Measurements from ENCODE around the gene ARHGEF10L. TPM values are rescaled to one million over a fixed set of nuclear protein-coding genes. Genes with fewer than 3 reads are reported as not detected.

The ARHGEF10L gene
- polyA plus RNA-seq, 1 donor = 85.1 TPM

GRCh38 chr1:17507915-17508314 lies 31.6 kb upstream of the ARHGEF10L start:
- Histone ChIP-seq H3K36me3 (ENCODE audit: control insufficient read depth, insufficient read depth, low read length) (no peaks in the 10 kb centered on the region), H3K27me3 (ENCODE audit: control insufficient read depth, insufficient read depth, low read length) (no peaks in the 10 kb centered on the region), H3K27ac (ENCODE audit: low read length) (no peak overlapping the region), H3K4me3 (ENCODE audit: low read length) (no peak overlapping the region), H3K9me3 (ENCODE audit: control insufficient read depth, low read depth, low read length) (no peaks in the 10 kb centered on the region), H3K4me1 (ENCODE audit: control insufficient read depth, insufficient read depth, low read length) (peaks cover 13% of the 10 kb centered on the region)
- no peak for DNase-seq
- WGBS (ENCODE audit: insufficient coverage, low lambda C conversion rate) = no CpG with 5 or more reads among the region's 6 CpGs

GRCh38 chr1:17509363-17509762 lies 30.1 kb upstream of the ARHGEF10L start:
- no peaks in the 10 kb centered on the region for H3K27me3 ChIP-seq (ENCODE audit: control insufficient read depth, insufficient read depth, low read length)
- peak in 1 of 2 donors; percentile 59 for DNase-seq
- H3K27ac ChIP-seq (ENCODE audit: low read length) = no peak overlapping the region
- H3K9me3 ChIP-seq (ENCODE audit: control insufficient read depth, low read depth, low read length) = no peaks in the 10 kb centered on the region
- no CpG with 5 or more reads among the region's 8 CpGs for WGBS (ENCODE audit: insufficient coverage, low lambda C conversion rate)
- peaks cover 18% of the 10 kb centered on the region for H3K4me1 ChIP-seq (ENCODE audit: control insufficient read depth, insufficient read depth, low read length)
- no peaks in the 10 kb centered on the region for H3K36me3 ChIP-seq (ENCODE audit: control insufficient read depth, insufficient read depth, low read length)
- H3K4me3 ChIP-seq (ENCODE audit: low read length) = no peak overlapping the region

DNA sequence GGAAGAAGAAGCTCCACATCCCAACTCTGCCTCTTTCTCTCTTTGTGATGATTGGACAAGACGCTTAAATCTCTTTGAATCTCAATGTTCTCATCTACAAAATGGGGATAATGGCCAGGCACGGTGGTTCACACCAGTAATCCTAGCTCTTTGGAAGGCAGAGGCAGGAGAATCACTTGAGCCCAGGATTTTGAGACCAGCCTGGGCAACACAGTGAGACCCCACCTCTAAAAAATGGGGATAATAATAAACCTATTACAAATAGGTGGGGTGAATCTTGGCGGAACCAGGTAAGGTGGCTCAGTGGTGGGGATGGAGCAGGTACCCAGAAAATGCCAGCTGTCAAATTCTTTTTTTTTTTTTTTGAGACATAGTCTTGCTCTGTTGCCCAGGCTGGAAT lies 29.4 kb upstream of the ARHGEF10L start:
- H3K4me1 ChIP-seq (ENCODE audit: control insufficient read depth, insufficient read depth, low read length) = peaks cover 23% of the 10 kb centered on the region
- H3K4me3 ChIP-seq (ENCODE audit: low read length) = no peak overlapping the region
- no CpG with 5 or more reads among the region's 3 CpGs for WGBS (ENCODE audit: insufficient coverage, low lambda C conversion rate)
- H3K27me3 ChIP-seq (ENCODE audit: control insufficient read depth, insufficient read depth, low read length) = no peaks in the 10 kb centered on the region
- no peak overlapping the region for H3K27ac ChIP-seq (ENCODE audit: low read length)
- no peak for DNase-seq
- no peaks in the 10 kb centered on the region for H3K9me3 ChIP-seq (ENCODE audit: control insufficient read depth, low read depth, low read length)
- H3K36me3 ChIP-seq (ENCODE audit: control insufficient read depth, insufficient read depth, low read length) = no peaks in the 10 kb centered on the region

DNA sequence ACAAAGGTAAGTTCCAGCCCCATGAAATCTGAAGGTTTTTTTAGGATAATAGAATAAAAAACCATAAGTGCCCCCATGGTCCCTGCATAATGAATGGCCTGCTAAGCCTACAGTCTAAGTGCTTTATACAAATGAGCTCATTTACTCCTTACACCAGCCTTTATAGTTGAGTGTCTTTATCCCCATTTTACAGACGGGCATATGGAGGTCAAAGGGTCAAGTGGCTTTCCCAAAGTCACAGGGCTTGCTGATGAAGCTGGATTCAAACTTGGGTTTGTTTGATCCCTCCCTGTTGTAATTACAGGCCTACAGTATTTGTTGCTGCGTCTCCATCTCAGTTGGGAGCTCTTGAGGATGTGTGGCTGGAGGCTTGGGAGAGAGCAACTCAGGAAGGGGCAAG lies 28.3 kb upstream of the ARHGEF10L start:
- DNase-seq = no peak
- Histone ChIP-seq H3K27me3 (ENCODE audit: control insufficient read depth, insufficient read depth, low read length) (no peaks in the 10 kb centered on the region), H3K9me3 (ENCODE audit: control insufficient read depth, low read depth, low read length) (no peaks in the 10 kb centered on the region), H3K4me3 (ENCODE audit: low read length) (no peak overlapping the region), H3K36me3 (ENCODE audit: control insufficient read depth, insufficient read depth, low read length) (no peaks in the 10 kb centered on the region), H3K27ac (ENCODE audit: low read length) (no peak overlapping the region), H3K4me1 (ENCODE audit: control insufficient read depth, insufficient read depth, low read length) (peaks cover 31% of the 10 kb centered on the region)
- WGBS (ENCODE audit: insufficient coverage, low lambda C conversion rate) = no CpG with 5 or more reads among the region's 2 CpGs

- Histone ChIP-seq H3K27me3 (ENCODE audit: control insufficient read depth, insufficient read depth, low read length) (no peaks in the 10 kb centered on the region), H3K4me1 (ENCODE audit: control insufficient read depth, insufficient read depth, low read length) (peaks cover 44% of the 10 kb centered on the region), H3K4me3 (ENCODE audit: low read length) (no peak overlapping the region), H3K27ac (ENCODE audit: low read length) (peak overlapping the region; percentile 74), H3K36me3 (ENCODE audit: control insufficient read depth, insufficient read depth, low read length) (no peaks in the 10 kb centered on the region), H3K9me3 (ENCODE audit: control insufficient read depth, low read depth, low read length) (no peaks in the 10 kb centered on the region)
- WGBS (ENCODE audit: insufficient coverage, low lambda C conversion rate) = no CpG with 5 or more reads among the region's 4 CpGs
- DNase-seq = peak; percentile 84 to 93
Measured at GRCh38 chr1:17513131-17513530, 26.4 kb upstream of the ARHGEF10L start.

DNA sequence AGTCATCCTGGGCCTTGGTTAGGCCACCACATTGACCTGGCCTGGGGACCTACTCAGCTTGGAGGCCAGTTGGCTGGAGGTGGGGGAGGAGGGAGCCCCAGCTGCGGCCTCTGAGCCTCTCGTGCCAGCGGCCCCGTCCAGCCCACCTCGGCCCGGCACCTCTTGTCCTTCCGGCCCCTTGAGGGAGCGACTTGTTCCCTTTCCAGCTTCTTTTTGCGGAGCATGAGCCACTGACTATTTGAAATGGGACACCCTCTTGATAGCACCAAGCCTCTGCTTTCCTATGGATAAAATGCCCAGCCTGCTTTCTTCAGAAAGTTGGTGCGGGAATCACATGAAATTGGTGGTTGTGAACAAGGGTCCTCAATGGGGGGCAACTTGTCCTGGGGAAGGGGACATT lies 24.7 kb upstream of the ARHGEF10L start:
- H3K4me1 ChIP-seq (ENCODE audit: control insufficient read depth, insufficient read depth, low read length) = peaks cover 39% of the 10 kb centered on the region
- H3K27me3 ChIP-seq (ENCODE audit: control insufficient read depth, insufficient read depth, low read length) = no peaks in the 10 kb centered on the region
- H3K4me3 ChIP-seq (ENCODE audit: low read length) = no peak overlapping the region
- WGBS (ENCODE audit: insufficient coverage, low lambda C conversion rate) = no CpG with 5 or more reads among the region's 10 CpGs
- no peak overlapping the region for H3K27ac ChIP-seq (ENCODE audit: low read length)
- H3K36me3 ChIP-seq (ENCODE audit: control insufficient read depth, insufficient read depth, low read length) = no peaks in the 10 kb centered on the region
- no peak for DNase-seq
- no peaks in the 10 kb centered on the region for H3K9me3 ChIP-seq (ENCODE audit: control insufficient read depth, low read depth, low read length)

DNA sequence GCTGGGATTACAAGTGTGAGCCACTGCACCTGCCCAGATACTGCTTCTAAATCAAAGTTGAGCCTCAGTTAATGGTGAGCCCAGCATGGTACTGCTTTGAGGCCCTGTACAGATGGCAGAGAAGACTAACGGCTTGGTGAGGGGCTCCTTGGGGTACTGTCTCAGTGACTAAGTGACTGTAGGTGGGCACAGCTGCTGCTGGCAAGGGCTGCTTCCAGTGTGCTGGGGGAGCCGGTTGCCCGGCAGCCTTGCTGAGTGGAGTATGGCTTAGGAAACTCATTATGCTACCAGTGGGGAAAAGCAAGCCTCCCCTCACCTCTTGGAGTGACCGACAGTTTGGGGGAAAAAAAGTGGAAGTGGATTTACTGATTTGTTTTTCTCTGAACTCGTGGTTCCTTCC lies 23.6 kb upstream of the ARHGEF10L start:
- Histone ChIP-seq H3K9me3 (ENCODE audit: control insufficient read depth, low read depth, low read length) (no peaks in the 10 kb centered on the region), H3K4me1 (ENCODE audit: control insufficient read depth, insufficient read depth, low read length) (peaks cover 43% of the 10 kb centered on the region), H3K27ac (ENCODE audit: low read length) (peak overlapping the region; percentile 62), H3K4me3 (ENCODE audit: low read length) (no peak overlapping the region), H3K36me3 (ENCODE audit: control insufficient read depth, insufficient read depth, low read length) (no peaks in the 10 kb centered on the region), H3K27me3 (ENCODE audit: control insufficient read depth, insufficient read depth, low read length) (no peaks in the 10 kb centered on the region)
- no peak for DNase-seq
- WGBS (ENCODE audit: insufficient coverage, low lambda C conversion rate) = no CpG with 5 or more reads among the region's 5 CpGs

GRCh38 chr1:17516303-17517214 lies 22.9 kb upstream of the ARHGEF10L start:
- peak; percentile 87 to 92 for DNase-seq
- no peaks in the 10 kb centered on the region for H3K27me3 ChIP-seq (ENCODE audit: control insufficient read depth, insufficient read depth, low read length)
- H3K36me3 ChIP-seq (ENCODE audit: control insufficient read depth, insufficient read depth, low read length) = no peaks in the 10 kb centered on the region
- H3K4me1 ChIP-seq (ENCODE audit: control insufficient read depth, insufficient read depth, low read length) = peaks cover 43% of the 10 kb centered on the region
- H3K9me3 ChIP-seq (ENCODE audit: control insufficient read depth, low read depth, low read length) = no peaks in the 10 kb centered on the region
- no peak overlapping the region for H3K4me3 ChIP-seq (ENCODE audit: low read length)
- H3K27ac ChIP-seq (ENCODE audit: low read length) = peak overlapping the region; percentile 62
- WGBS (ENCODE audit: insufficient coverage, low lambda C conversion rate) = no CpG with 5 or more reads among the region's 13 CpGs

DNA sequence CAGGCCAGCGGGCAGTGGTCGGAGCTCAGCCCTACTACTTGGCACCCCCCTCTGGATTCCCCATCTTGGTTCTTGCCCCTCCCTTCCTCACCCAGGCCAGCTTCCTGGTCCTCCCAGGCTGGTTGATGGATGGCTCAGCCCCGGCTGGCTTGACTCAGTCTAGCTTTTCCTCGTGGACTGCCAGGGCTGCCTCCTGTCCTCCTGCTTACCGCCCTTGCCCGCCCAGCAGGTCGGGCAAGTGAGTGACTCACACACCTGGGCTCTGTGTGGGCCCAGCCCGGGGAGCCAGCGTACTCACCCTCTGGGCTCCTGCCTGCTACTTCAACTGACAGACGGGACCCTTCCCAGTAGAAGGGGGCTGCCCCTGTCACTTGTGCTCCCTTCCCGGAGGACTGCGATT lies 19.5 kb upstream of the ARHGEF10L start:
- WGBS (ENCODE audit: insufficient coverage, low lambda C conversion rate) = no CpG with 5 or more reads among the region's 12 CpGs
- Histone ChIP-seq H3K4me1 (ENCODE audit: control insufficient read depth, insufficient read depth, low read length) (peaks cover 27% of the 10 kb centered on the region), H3K27me3 (ENCODE audit: control insufficient read depth, insufficient read depth, low read length) (no peaks in the 10 kb centered on the region), H3K36me3 (ENCODE audit: control insufficient read depth, insufficient read depth, low read length) (no peaks in the 10 kb centered on the region), H3K27ac (ENCODE audit: low read length) (no peak overlapping the region), H3K4me3 (ENCODE audit: low read length) (no peak overlapping the region), H3K9me3 (ENCODE audit: control insufficient read depth, low read depth, low read length) (no peaks in the 10 kb centered on the region)
- no peak for DNase-seq

- no peaks in the 10 kb centered on the region for H3K27me3 ChIP-seq (ENCODE audit: control insufficient read depth, insufficient read depth, low read length)
- no peak overlapping the region for H3K4me3 ChIP-seq (ENCODE audit: low read length)
- H3K4me1 ChIP-seq (ENCODE audit: control insufficient read depth, insufficient read depth, low read length) = peaks cover 25% of the 10 kb centered on the region
- no peaks in the 10 kb centered on the region for H3K9me3 ChIP-seq (ENCODE audit: control insufficient read depth, low read depth, low read length)
- no peak overlapping the region for H3K27ac ChIP-seq (ENCODE audit: low read length)
- no CpG with 5 or more reads among the region's 13 CpGs for WGBS (ENCODE audit: insufficient coverage, low lambda C conversion rate)
- no peaks in the 10 kb centered on the region for H3K36me3 ChIP-seq (ENCODE audit: control insufficient read depth, insufficient read depth, low read length)
- no peak for DNase-seq
Measured at GRCh38 chr1:17520473-17521319, 18.8 kb upstream of the ARHGEF10L start.
